ENCODE results near the gene INSL3. TPM values are rescaled to one million over a fixed set of nuclear protein-coding genes. Genes with fewer than 3 reads are reported as not detected.

INSL3 gene
- total RNA-seq, 1 experiment from 2014 or later: 4.0 TPM

DNA sequence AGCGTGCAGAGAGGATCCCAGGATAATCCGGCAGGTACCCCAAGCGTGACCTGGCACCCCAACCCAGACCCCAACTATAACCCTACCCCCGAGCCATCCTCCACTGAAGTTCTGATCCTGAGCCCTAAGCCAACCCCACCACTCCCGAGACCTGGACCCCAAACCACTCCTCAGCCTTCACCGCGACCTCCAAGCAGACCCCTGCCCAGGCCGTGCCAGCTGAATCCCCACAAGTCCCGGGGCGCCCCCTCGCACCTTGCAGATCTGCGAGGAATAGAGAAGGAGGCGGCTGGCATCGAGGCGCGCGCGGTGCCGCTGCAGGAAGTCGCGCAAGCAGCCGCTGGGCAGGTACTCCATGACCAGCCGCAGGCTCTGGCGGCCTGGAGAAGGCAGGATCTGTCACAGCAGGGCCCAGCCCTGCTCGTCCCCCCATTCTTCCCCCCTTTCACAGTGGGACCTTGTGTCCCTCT is 10.1 kb upstream of the INSL3 start:
- no peaks in the 10 kb centered on the region for H3K9me3 ChIP-seq (ENCODE audit: insufficient read depth, low read depth)
- no peaks in the 10 kb centered on the region for H3K27me3 ChIP-seq (ENCODE audit: insufficient read depth, low read depth)
- no peaks in the 10 kb centered on the region for H3K36me3 ChIP-seq (ENCODE audit: low read depth)
- no peaks in the 10 kb centered on the region for H4K20me1 ChIP-seq (ENCODE audit: insufficient read depth)
- H3F3A ChIP-seq (ENCODE audit: insufficient read depth, low read depth): peaks cover 20% of the 10 kb centered on the region
- DNase-seq: peak in 1 of 2 experiments; percentile 19
- TSS peak; percentile 65 for BruUV-seq (replicated peaks)
- TF ChIP-seq EZH2 (IDR thresholded peaks at IDR 0.05; ENCODE audit: low read depth) (no peak), CTCF (conservative IDR thresholded peaks at IDR 0.05) (no peak)
- intact Hi-C loops (cut with micrococcal nuclease; ENCODE audit: unreplicated experiment): loop anchor here (2.0 kb wide), 1 partner anchor 35 kb away; no protein-coding TSS in a partner anchor
- H3K4me3 ChIP-seq: peak overlapping the region; percentile 61
- H2AFZ ChIP-seq: peak overlapping the region; percentile 86
- peaks cover 8% of the 10 kb centered on the region for H3K4me1 ChIP-seq (replicated peaks; ENCODE audit: insufficient read depth)
- 0 out of 2 replicates have a peak, but pooled peaks cover 3% of the 10 kb centered on the region for H3K79me2 ChIP-seq (ENCODE audit: low read depth)
- peak overlapping the region; percentile 87 for H3K4me2 ChIP-seq
- no peaks in the 10 kb centered on the region for H3K9me2 ChIP-seq (ENCODE audit: insufficient read depth)
- ChIA-PET POLR2A (ENCODE audit: unreplicated experiment) (interaction anchor here (0.6 to 1.0 kb wide), 3 partner anchors 37 to 377 kb away, joined by 6 to 19 read pairs (median 8); partner anchors contain the start of gene B3GNT3), CTCF (interaction anchor here (0.7 to 0.8 kb wide), 2 partner anchors 36 to 46 kb away, joined by 3 to 4 read pairs; partner anchors contain the start of gene B3GNT3)
- no peak overlapping the region for H3K27ac ChIP-seq

DNA sequence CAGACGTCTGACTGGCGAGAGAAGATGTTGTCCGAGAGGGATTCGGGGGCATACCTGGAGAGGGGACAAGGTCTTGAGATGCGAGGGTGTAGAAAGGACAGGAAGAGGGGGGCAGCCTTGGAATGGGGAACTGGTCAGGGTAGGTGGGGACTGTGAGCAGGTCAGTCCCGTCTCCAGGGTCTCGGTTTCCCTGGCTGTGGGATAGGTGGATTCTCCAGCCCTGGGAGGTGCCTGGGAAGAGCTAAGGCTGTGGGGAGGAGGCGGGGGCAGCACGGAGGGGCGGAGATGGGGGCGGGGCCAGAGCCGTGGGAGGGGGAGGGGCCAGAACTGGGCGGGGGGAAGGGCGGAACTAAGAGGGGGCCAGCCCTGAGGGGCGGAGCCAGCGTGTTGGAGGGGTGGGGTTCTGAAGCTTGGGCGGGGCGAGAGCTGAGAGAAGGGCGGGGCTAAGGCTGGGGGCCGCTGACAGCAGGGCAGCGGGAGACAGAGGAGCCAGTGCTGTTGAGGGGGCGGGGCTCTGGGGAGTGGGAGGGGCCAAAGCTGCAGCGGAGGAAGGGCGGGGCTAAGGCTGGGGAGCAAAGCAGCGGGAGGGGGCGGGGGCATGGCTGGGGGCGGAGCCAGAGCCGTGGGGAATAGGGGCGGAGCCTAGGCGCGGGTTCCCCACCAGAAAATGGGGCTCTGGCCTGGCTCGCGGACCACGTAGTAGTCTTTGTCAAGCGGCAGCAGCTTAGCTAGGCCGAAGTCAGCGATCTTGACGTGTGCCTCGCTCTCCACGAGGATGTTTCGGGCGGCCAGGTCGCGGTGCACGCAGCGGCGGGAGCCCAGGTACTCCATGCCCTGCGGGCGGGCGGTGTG is 9.5 kb upstream of the INSL3 start:
- ChIA-PET POLR2A (ENCODE audit: unreplicated experiment) (interaction anchor here (0.5 to 1.0 kb wide), 10 partner anchors 11 to 1261 kb away, joined by 3 to 19 read pairs (median 6); partner anchors contain the start of gene B3GNT3), CTCF (interaction anchor here (0.5 to 1.3 kb wide), 5 partner anchors 11 to 45 kb away, joined by 3 to 8 read pairs (median 3); partner anchors contain the start of gene B3GNT3)
- Histone ChIP-seq H3K79me2 (ENCODE audit: low read depth) (0 out of 2 replicates have a peak, but pooled peaks cover 3% of the 10 kb centered on the region), H3K4me3 (peak overlapping the region; percentile 67), H3K27me3 (ENCODE audit: insufficient read depth, low read depth) (no peaks in the 10 kb centered on the region), H3K4me2 (peak overlapping the region; percentile 87), H2AFZ (peak overlapping the region; percentile 86), H3K36me3 (ENCODE audit: low read depth) (no peaks in the 10 kb centered on the region), H3F3A (ENCODE audit: insufficient read depth, low read depth) (peaks cover 20% of the 10 kb centered on the region), H3K27ac (peak overlapping the region; percentile 62), H3K9me3 (ENCODE audit: insufficient read depth, low read depth) (no peaks in the 10 kb centered on the region), H3K4me1 (replicated peaks; ENCODE audit: insufficient read depth) (peaks cover 8% of the 10 kb centered on the region), H3K9me2 (ENCODE audit: insufficient read depth) (no peaks in the 10 kb centered on the region), H4K20me1 (ENCODE audit: insufficient read depth) (no peaks in the 10 kb centered on the region)
- DNase-seq: peak; percentile 88 to 94
- intact Hi-C loops (cut with micrococcal nuclease; ENCODE audit: unreplicated experiment): loop anchor here (1.0 to 2.0 kb wide), 2 partner anchors 12 to 34 kb away; no protein-coding TSS in a partner anchor
- BruUV-seq (replicated peaks): no TSS peak
- TF ChIP-seq EZH2 (IDR thresholded peaks at IDR 0.05; ENCODE audit: low read depth) (no peak), CTCF (conservative IDR thresholded peaks at IDR 0.05) (no peak)

GRCh38 chr19:17829855-17830566 is 8.7 kb upstream of the INSL3 start:
- intact Hi-C loops (cut with micrococcal nuclease; ENCODE audit: unreplicated experiment): loop anchor here (1.0 to 2.0 kb wide), 2 partner anchors 12 to 33 kb away; no protein-coding TSS in a partner anchor
- peak overlapping the region; percentile 67 for H3K4me3 ChIP-seq
- POLR2A ChIA-PET (ENCODE audit: unreplicated experiment): interaction anchor here (0.5 to 1.0 kb wide), 4 partner anchors 12 to 358 kb away, joined by 3 to 19 read pairs (median 6); partner anchors contain the start of gene B3GNT3
- H3K36me3 ChIP-seq (ENCODE audit: low read depth): no peaks in the 10 kb centered on the region
- H3K27me3 ChIP-seq (ENCODE audit: insufficient read depth, low read depth): no peaks in the 10 kb centered on the region
- peak overlapping the region; percentile 81 for H2AFZ ChIP-seq
- TSS peak; percentile 30 for BruUV-seq (replicated peaks)
- 0 out of 2 replicates have a peak, but pooled peaks cover 3% of the 10 kb centered on the region for H3K79me2 ChIP-seq (ENCODE audit: low read depth)
- TF ChIP-seq CTCF (conservative IDR thresholded peaks at IDR 0.05) (peak; percentile 35; the same call in 1 of the 2 replicates), EZH2 (IDR thresholded peaks at IDR 0.05; ENCODE audit: low read depth) (no peak)
- H3K27ac ChIP-seq: peak overlapping the region; percentile 62
- H3K9me3 ChIP-seq (ENCODE audit: insufficient read depth, low read depth): no peaks in the 10 kb centered on the region
- peaks cover 20% of the 10 kb centered on the region for H3F3A ChIP-seq (ENCODE audit: insufficient read depth, low read depth)
- H3K9me2 ChIP-seq (ENCODE audit: insufficient read depth): no peaks in the 10 kb centered on the region
- H3K4me2 ChIP-seq: peak overlapping the region; percentile 86
- DNase-seq: peak; percentile 72 to 82
- CTCF ChIA-PET: interaction anchor here (1.3 kb wide), 1 partner anchor 12 kb away, joined by 3 read pairs; no protein-coding TSS in a partner anchor
- no peaks in the 10 kb centered on the region for H4K20me1 ChIP-seq (ENCODE audit: insufficient read depth)
- peaks cover 8% of the 10 kb centered on the region for H3K4me1 ChIP-seq (replicated peaks; ENCODE audit: insufficient read depth)

All from PC-9 (cell line).